ENCODE data around the gene LCLAT1.

- no peak for TF ChIP-seq CTCF (IDR thresholded peaks at IDR 0.05; ENCODE audit: insufficient read depth, low read length, poor library complexity, severe bottlenecking)
- TF ChIP-seq EZH2phosphoT487 (conservative IDR thresholded peaks at IDR 0.05; ENCODE audit: low read length) = no peak
These were observed 192.8 kb downstream of the LCLAT1 start for GRCh38 chr2:30639836-30640235.
